Endothelial cell of umbilical vein (primary cell): Measurements from ENCODE around the gene TRRAP. TPM values are rescaled to one million over a fixed set of nuclear protein-coding genes. Genes with fewer than 3 reads are reported as not detected.

Source experiments
- BruUV-seq: library from RNA; stranded (reverse); fragments of 400-500 nt; replicated peaks from 2 replicates; lab custom pipeline; 2021; lab: Mats Ljungman, UMichigan
- CTCF ChIA-PET: fragments of 300-600, 350-600 bp; sonication (Branson Sonifier 250); formaldehyde crosslinking; loops from one replicate; lab custom pipeline; 2021; ENCODE audit warnings: antibody characterized with exemption, inconsistent platforms; lab: Charles Lee
- POLR2A ChIA-PET: fragments of 300-600, 350-600 bp; sonication (Branson Sonifier 250); formaldehyde crosslinking; loops from one replicate; lab custom pipeline; 2021; ENCODE audit warnings: antibody characterized with exemption, inconsistent platforms; lab: Charles Lee
- DNase-seq: peaks from one replicate; pipeline ENCODE4 v3.0.0-alpha.2; 2011; ENCODE audit warnings: low read depth, low spot score
- FAIRE-seq: peaks from 2 replicates; lab custom pipeline; 2011; peaks lifted over from hg19 to GRCh38; lab: Jason Lieb, UNC
- H2AFZ ChIP-seq: 2 replicates; pipeline ENCODE4 v1.6.0; 2012; ENCODE audit warnings: low read depth, low read length, control low read depth, inconsistent platforms
- H3K27ac ChIP-seq: 2 replicates; pipeline ENCODE4 v1.5.1; 2011; ENCODE audit warnings: low read depth, mild to moderate bottlenecking, control low read depth, low read length, moderate library complexity; ENCODE audit not compliant: insufficient read depth
- H3K27me3 ChIP-seq, 2 experiments: 2 replicates each; pipeline versions ENCODE4 v1.6.0 to v1.6.1; 2011; ENCODE audit warnings: low read length in 2 of 2, mixed read lengths in 1 of 2; ENCODE audit not compliant: control insufficient read depth in 2 of 2, insufficient read depth in 2 of 2
- H3K36me3 ChIP-seq, 2 experiments: 2 replicates in 1 of 2; 3 replicates in 1 of 2; pipeline ENCODE4 v1.5.1; 2011; ENCODE audit warnings: low read length in 2 of 2, mild to moderate bottlenecking in 1 of 2, moderate library complexity in 1 of 2; ENCODE audit not compliant: control insufficient read depth in 2 of 2, insufficient read depth in 2 of 2; ENCODE audit errors: extremely low read depth in 1 of 2
- H3K4me1 ChIP-seq: 3 replicates; pipeline ENCODE4 v1.5.1; 2011; ENCODE audit warnings: mild to moderate bottlenecking, low read length; ENCODE audit not compliant: control insufficient read depth, insufficient read depth; ENCODE audit errors: extremely low read depth
- H3K4me2 ChIP-seq: 2 replicates; pipeline ENCODE4 v1.6.1; 2011; ENCODE audit warnings: low read length, control low read depth, mixed read lengths; ENCODE audit not compliant: insufficient read depth
- H3K4me3 ChIP-seq, 3 experiments: fragments of 200-600 bp in 1 of 3; sonication (generic), shearing (Covaris generic) in 1 of 3; replicated peaks in 1 of 3; 2 replicates each; pipeline ENCODE4 v1.5.1; 2011 to 2016; ENCODE audit warnings: control low read depth in 3 of 3, low read length in 3 of 3, mild to moderate bottlenecking in 2 of 3, inconsistent platforms in 1 of 3, low read depth in 1 of 3, moderate library complexity in 1 of 3; ENCODE audit not compliant: insufficient read depth in 1 of 3
- H3K79me2 ChIP-seq: 2 replicates; pipeline ENCODE4 v1.6.0; 2012; ENCODE audit warnings: low read length, inconsistent platforms; ENCODE audit not compliant: control insufficient read depth, insufficient read depth
- H3K9ac ChIP-seq: replicated peaks from 2 replicates; pipeline ENCODE3; 2011; ENCODE audit warnings: low read length, control low read depth; ENCODE audit not compliant: insufficient read depth; ENCODE audit errors: extremely low read depth
- H3K9me1 ChIP-seq: replicated peaks from 3 replicates; pipeline ENCODE4 v1.6.0; 2011; ENCODE audit warnings: mild to moderate bottlenecking, low read length; ENCODE audit not compliant: control insufficient read depth, insufficient read depth; ENCODE audit errors: extremely low read depth
- H3K9me3 ChIP-seq: replicated peaks from 2 replicates; pipeline ENCODE4 v1.5.1; 2012; ENCODE audit warnings: low read length, inconsistent platforms; ENCODE audit not compliant: control insufficient read depth, insufficient read depth
- H4K20me1 ChIP-seq: replicated peaks from 2 replicates; pipeline ENCODE3; 2011; ENCODE audit warnings: mild to moderate bottlenecking, low read length; ENCODE audit not compliant: control insufficient read depth, insufficient read depth; ENCODE audit errors: extremely low read depth
- EZH2 ChIP-seq: IDR thresholded peaks from 2 replicates; pipeline ENCODE4 v1.6.1; 2012; ENCODE audit warnings: borderline replicate concordance, low read depth, mild to moderate bottlenecking, moderate library complexity, low read length, inconsistent platforms; ENCODE audit not compliant: severe bottlenecking
- FOS ChIP-seq: IDR thresholded peaks from 2 replicates; pipeline ENCODE4 v1.6.1; 2011; ENCODE audit warnings: mild to moderate bottlenecking, low read length, moderate library complexity, borderline replicate concordance; ENCODE audit not compliant: insufficient read depth
- GATA2 ChIP-seq: IDR thresholded peaks from 2 replicates; pipeline ENCODE4 v1.7.0; 2011; ENCODE audit warnings: low read depth, mild to moderate bottlenecking, moderate library complexity, mixed read lengths, low read length; ENCODE audit not compliant: insufficient read length, insufficient read depth
- JUN ChIP-seq: IDR thresholded peaks from 2 replicates; pipeline ENCODE4 v1.6.1; 2011; ENCODE audit warnings: borderline replicate concordance, low read depth; ENCODE audit not compliant: insufficient read length, insufficient read depth
- MYC ChIP-seq: IDR thresholded peaks from one replicate; pipeline ENCODE4 v1.6.1; 2011; ENCODE audit warnings: mild to moderate bottlenecking, low read depth, low read length
- POLR2A ChIP-seq: IDR thresholded peaks from 2 replicates; pipeline ENCODE4 v1.6.1; 2012; ENCODE audit warnings: low read depth, mild to moderate bottlenecking, control low read depth, low read length
- POLR2AphosphoS5 ChIP-seq: IDR thresholded peaks from 2 replicates; pipeline ENCODE4 v1.6.1; 2012; ENCODE audit warnings: low read depth, mild to moderate bottlenecking, control low read depth, low read length, moderate library complexity; ENCODE audit not compliant: insufficient read depth
- dilution Hi-C: fragments of 300-500 bp; cut with MboI; formaldehyde crosslinking; loops from one replicate; pipeline ENCODE4 v1.15.0; 2019; ENCODE audit warnings: low sequenced_read_pairs; ENCODE audit not compliant: extremely low pct_ligation_motif_present
- intact Hi-C: fragments of 100-400 bp; cut with micrococcal nuclease; formaldehyde crosslinking; loops from one replicate; pipeline ENCODE4 v1.10.0; 2022
- polyA plus RNA-seq, 4 experiments: library from polyadenylated mRNA; depleted of rRNA in 3 of 4; stranded (reverse) in 3 of 4; unstranded in 1 of 4; fragments of >200 nt; gene quantifications; 2 replicates each; pipeline versions ENCODE4 v1.2.1 to v1.2.3, GENCODE V29; 2011 to 2012; ENCODE audit warnings: missing spikeins in 1 of 4
- total RNA-seq: library from RNA; stranded (reverse); gene quantifications from 2 replicates; pipeline ENCODE4 v1.2.3, GENCODE V29; 2021
- TF ChIP-seq, protein P1 (sequence below): IDR thresholded peaks from 2 replicates; pipeline ENCODE4 v1.6.1; 2011; ENCODE audit not compliant: insufficient read depth, insufficient read length
- TF ChIP-seq, protein P2 (sequence below), 2 donors: IDR thresholded peaks; 1 replicate in 1 of 2; 2 replicates in 1 of 2; pipeline ENCODE4 v1.5.1; 2011; ENCODE audit warnings: low read length in 2 of 2, mild to moderate bottlenecking in 2 of 2, moderate library complexity in 2 of 2, control low read depth in 1 of 2, inconsistent platforms in 1 of 2, low read depth in 1 of 2; ENCODE audit not compliant: insufficient read depth in 1 of 2; ENCODE audit errors: extremely low read depth in 1 of 2

TRRAP gene
- total and polyA plus RNA-seq, 2 donors (not counting 3 experiments of a cell fraction or from before 2014, with no cell fraction given), result 21.8 to 45.8 TPM

DNA sequence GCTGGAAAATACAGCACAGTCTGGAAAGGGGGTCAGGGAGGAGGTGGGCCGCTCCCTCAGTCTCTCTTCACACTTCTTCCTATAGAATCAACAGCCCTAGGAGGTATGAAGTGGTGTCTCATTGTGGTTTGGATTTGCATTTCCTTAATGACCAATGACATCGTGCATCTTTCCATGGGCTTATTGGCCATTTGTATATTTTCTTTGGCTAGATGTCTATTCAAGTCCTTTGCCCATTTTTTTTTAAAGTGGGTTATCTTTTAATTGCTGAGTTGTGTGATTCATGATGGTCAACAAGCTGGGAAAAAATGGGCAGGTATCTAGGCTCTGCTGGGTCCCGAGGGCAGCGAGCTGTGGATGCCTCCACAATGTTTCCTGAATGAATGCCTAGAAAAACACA is 37.6 kb upstream of the TRRAP start:
- Histone ChIP-seq H3K9ac (no peak overlapping the region), H4K20me1 (no peaks in the 10 kb centered on the region), H2AFZ (no peak overlapping the region), H3K4me2 (no peak overlapping the region), H3K27ac (no peak overlapping the region), H3K4me3 (no peak overlapping the region), H3K4me1 (no peaks in the 10 kb centered on the region), H3K9me1 (no peaks in the 10 kb centered on the region), H3K79me2 (no peaks in the 10 kb centered on the region), H3K36me3 (no peaks in the 10 kb centered on the region), H3K9me3 (no peaks in the 10 kb centered on the region), H3K27me3 (no peaks in the 10 kb centered on the region)
- ChIA-PET POLR2A (no interaction called here), CTCF (interaction anchor here (0.8 to 4.8 kb wide), 15 partner anchors 9 to 819 kb away, joined by 3 to 111 read pairs (median 7); no protein-coding TSS in a partner anchor)
- BruUV-seq, result no TSS peak
- dilution Hi-C loops, result no loop called here
- intact Hi-C loops, result loop anchor here (1.0 kb wide), 1 partner anchor 407 kb away; no protein-coding TSS in a partner anchor
- FAIRE-seq (no peak), DNase-seq (no peak)
- TF ChIP-seq POLR2AphosphoS5, result no peak
- TF ChIP-seq, protein P1, sequence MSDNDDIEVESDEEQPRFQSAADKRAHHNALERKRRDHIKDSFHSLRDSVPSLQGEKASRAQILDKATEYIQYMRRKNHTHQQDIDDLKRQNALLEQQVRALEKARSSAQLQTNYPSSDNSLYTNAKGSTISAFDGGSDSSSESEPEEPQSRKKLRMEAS, result no peak
- TF ChIP-seq, protein P2, sequence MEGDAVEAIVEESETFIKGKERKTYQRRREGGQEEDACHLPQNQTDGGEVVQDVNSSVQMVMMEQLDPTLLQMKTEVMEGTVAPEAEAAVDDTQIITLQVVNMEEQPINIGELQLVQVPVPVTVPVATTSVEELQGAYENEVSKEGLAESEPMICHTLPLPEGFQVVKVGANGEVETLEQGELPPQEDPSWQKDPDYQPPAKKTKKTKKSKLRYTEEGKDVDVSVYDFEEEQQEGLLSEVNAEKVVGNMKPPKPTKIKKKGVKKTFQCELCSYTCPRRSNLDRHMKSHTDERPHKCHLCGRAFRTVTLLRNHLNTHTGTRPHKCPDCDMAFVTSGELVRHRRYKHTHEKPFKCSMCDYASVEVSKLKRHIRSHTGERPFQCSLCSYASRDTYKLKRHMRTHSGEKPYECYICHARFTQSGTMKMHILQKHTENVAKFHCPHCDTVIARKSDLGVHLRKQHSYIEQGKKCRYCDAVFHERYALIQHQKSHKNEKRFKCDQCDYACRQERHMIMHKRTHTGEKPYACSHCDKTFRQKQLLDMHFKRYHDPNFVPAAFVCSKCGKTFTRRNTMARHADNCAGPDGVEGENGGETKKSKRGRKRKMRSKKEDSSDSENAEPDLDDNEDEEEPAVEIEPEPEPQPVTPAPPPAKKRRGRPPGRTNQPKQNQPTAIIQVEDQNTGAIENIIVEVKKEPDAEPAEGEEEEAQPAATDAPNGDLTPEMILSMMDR (IDR thresholded peaks at IDR 0.05; ENCODE audit: extremely low read depth in 1 of 2, insufficient read depth in 1 of 2, low read depth in 1 of 2, low read length in 2 of 2), result no peak
- no peak for TF ChIP-seq JUN
- no peak for TF ChIP-seq FOS
- TF ChIP-seq GATA2, result no peak
- TF ChIP-seq EZH2, result no peak
- TF ChIP-seq MYC, result no peak
- no peak for TF ChIP-seq POLR2A
